ENCODE data around the gene CEACAM4. TPM values are rescaled to one million over a fixed set of nuclear protein-coding genes. Genes with fewer than 3 reads are reported as not detected.

CEACAM4 gene
- total and polyA plus RNA-seq, 2 of the 4 experiments (the other 2 are of a cell fraction) = not detected

DNA sequence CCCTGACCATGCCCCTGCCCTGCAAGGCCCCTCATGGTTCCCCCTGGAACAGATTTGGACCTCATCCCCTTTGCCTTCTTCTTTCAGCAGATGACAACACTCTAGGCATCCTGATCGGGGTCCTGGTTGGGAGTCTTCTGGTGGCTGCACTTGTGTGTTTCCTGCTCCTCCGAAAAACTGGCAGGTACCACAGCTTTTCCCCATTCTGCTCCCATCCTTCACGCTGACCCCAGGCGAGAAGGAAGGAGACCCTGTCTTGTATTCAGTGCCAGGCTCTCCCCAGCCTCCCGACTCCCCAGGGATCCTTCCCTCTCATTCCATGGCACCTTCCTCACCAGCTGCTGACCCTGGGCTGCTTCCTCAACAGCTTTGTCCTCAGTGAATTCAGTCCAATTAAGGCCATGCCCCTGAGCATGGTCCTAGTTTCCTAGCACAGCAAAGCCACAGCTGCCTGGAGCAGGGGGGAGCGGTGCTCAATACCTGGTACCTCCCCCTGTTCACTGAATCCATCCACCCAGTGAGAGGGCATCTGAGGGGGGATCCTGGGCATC, 42.5 kb downstream of the CEACAM4 start:
- H2BK15ac ChIP-seq (ENCODE audit: low read depth, low read length) = no peak overlapping the region
- CTCF ChIA-PET = no interaction called here
- H3K14ac ChIP-seq (replicated peaks; ENCODE audit: low read depth, low read length) = no peak overlapping the region
- no peak overlapping the region for H4K5ac ChIP-seq (ENCODE audit: low read depth, low read length)
- H4K8ac ChIP-seq (ENCODE audit: low read depth in 2 of 2, low read length in 2 of 2) = no peak overlapping the region
- dilution Hi-C loops (cut with HindIII; ENCODE audit: low sequenced_read_pairs, unreplicated experiment) = no loop called here
- no peak overlapping the region for H3K23ac ChIP-seq (ENCODE audit: low read depth, low read length)
- no peak overlapping the region for H3K27ac ChIP-seq (ENCODE audit: insufficient read depth, low read length)
- no peak overlapping the region for H3K9ac ChIP-seq (ENCODE audit: low read depth, low read length)
- no TSS peak for BruUV-seq (replicated peaks)
- no peaks in the 10 kb centered on the region for H3K9me3 ChIP-seq (ENCODE audit: control insufficient read depth, insufficient read depth, low read length)
- no peak overlapping the region for H4K91ac ChIP-seq (ENCODE audit: insufficient read depth, low read depth, low read length)
- intact Hi-C loops (cut with micrococcal nuclease) = no loop called here
- no peak overlapping the region for H3K4me2 ChIP-seq (ENCODE audit: low read depth, low read length)
- no peaks in the 10 kb centered on the region; the same call in 1 of the 2 replicates for H4K20me1 ChIP-seq (ENCODE audit: insufficient read depth, low read length)
- TF ChIP-seq, protein P1, sequence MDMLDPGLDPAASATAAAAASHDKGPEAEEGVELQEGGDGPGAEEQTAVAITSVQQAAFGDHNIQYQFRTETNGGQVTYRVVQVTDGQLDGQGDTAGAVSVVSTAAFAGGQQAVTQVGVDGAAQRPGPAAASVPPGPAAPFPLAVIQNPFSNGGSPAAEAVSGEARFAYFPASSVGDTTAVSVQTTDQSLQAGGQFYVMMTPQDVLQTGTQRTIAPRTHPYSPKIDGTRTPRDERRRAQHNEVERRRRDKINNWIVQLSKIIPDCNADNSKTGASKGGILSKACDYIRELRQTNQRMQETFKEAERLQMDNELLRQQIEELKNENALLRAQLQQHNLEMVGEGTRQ (IDR thresholded peaks at IDR 0.05; ENCODE audit: low read depth, low read length) = no peak
- TF ChIP-seq MAZ (IDR thresholded peaks at IDR 0.05; ENCODE audit: borderline replicate concordance, low read depth, low read length) (no peak), BHLHE40 (IDR thresholded peaks at IDR 0.05; ENCODE audit: low read depth, low read length) (no peak), SMC3 (IDR thresholded peaks at IDR 0.05; ENCODE audit: low read depth, low read length) (no peak), CEBPB (IDR thresholded peaks at IDR 0.05; ENCODE audit: low read depth, low read length) (no peak), RAD21 (IDR thresholded peaks at IDR 0.05; ENCODE audit: low read length) (no peak), RFX5 (IDR thresholded peaks at IDR 0.05; ENCODE audit: low read depth, low read length) (no peak), NFE2L2 (IDR thresholded peaks at IDR 0.05; ENCODE audit: low read depth, low read length) (no peak), FOS (IDR thresholded peaks at IDR 0.05; ENCODE audit: low read depth, low read length) (no peak), POLR2A (IDR thresholded peaks at IDR 0.05; ENCODE audit: low read depth, low read length) (no peak), CHD1 (IDR thresholded peaks at IDR 0.05; ENCODE audit: low read depth, low read length) (no peak), MAFK (IDR thresholded peaks at IDR 0.05; ENCODE audit: low read depth, low read length) (no peak), MXI1 (IDR thresholded peaks at IDR 0.05; ENCODE audit: borderline replicate concordance, low read depth, low read length) (no peak), RCOR1 (IDR thresholded peaks at IDR 0.05; ENCODE audit: insufficient replicate concordance, low read length) (no peak)
- TF ChIP-seq, protein P2, sequence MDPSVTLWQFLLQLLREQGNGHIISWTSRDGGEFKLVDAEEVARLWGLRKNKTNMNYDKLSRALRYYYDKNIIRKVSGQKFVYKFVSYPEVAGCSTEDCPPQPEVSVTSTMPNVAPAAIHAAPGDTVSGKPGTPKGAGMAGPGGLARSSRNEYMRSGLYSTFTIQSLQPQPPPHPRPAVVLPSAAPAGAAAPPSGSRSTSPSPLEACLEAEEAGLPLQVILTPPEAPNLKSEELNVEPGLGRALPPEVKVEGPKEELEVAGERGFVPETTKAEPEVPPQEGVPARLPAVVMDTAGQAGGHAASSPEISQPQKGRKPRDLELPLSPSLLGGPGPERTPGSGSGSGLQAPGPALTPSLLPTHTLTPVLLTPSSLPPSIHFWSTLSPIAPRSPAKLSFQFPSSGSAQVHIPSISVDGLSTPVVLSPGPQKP (IDR thresholded peaks at IDR 0.05; ENCODE audit: borderline replicate concordance, low read depth, low read length) = no peak
- TF ChIP-seq, protein P3, sequence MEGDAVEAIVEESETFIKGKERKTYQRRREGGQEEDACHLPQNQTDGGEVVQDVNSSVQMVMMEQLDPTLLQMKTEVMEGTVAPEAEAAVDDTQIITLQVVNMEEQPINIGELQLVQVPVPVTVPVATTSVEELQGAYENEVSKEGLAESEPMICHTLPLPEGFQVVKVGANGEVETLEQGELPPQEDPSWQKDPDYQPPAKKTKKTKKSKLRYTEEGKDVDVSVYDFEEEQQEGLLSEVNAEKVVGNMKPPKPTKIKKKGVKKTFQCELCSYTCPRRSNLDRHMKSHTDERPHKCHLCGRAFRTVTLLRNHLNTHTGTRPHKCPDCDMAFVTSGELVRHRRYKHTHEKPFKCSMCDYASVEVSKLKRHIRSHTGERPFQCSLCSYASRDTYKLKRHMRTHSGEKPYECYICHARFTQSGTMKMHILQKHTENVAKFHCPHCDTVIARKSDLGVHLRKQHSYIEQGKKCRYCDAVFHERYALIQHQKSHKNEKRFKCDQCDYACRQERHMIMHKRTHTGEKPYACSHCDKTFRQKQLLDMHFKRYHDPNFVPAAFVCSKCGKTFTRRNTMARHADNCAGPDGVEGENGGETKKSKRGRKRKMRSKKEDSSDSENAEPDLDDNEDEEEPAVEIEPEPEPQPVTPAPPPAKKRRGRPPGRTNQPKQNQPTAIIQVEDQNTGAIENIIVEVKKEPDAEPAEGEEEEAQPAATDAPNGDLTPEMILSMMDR (conservative IDR thresholded peaks at IDR 0.05; ENCODE audit: low read depth, low read length) = no peak
- no peak overlapping the region for H2AK5ac ChIP-seq (ENCODE audit: low read depth, low read length)
- no peak overlapping the region for H2AFZ ChIP-seq (replicated peaks; ENCODE audit: low read length, poor library complexity)
- H2BK20ac ChIP-seq (ENCODE audit: low read depth, low read length) = no peak overlapping the region
- no peaks in the 10 kb centered on the region for H3K4me1 ChIP-seq (ENCODE audit: control insufficient read depth, insufficient read depth, low read length)
- H3K56ac ChIP-seq (ENCODE audit: extremely low read depth, insufficient read depth, low read length) = no peak overlapping the region
- no peak overlapping the region for H2AK9ac ChIP-seq (replicated peaks; ENCODE audit: low read depth, low read length, poor library complexity)
- H3K4ac ChIP-seq (ENCODE audit: low read depth, low read length) = no peak overlapping the region
- in situ Hi-C loops (cut with MboI; ENCODE audit: low sequenced_read_pairs) = no loop called here
- H3K9me1 ChIP-seq (ENCODE audit: insufficient read depth, low read length) = no peaks in the 10 kb centered on the region
- no peaks in the 10 kb centered on the region for H3K36me3 ChIP-seq (ENCODE audit: control insufficient read depth, insufficient read depth, low read length)
- H2BK5ac ChIP-seq (ENCODE audit: low read depth, low read length, poor library complexity, severe bottlenecking) = no peak overlapping the region
- H3K4me3 ChIP-seq (ENCODE audit: insufficient read depth, low read depth, low read length) = no peak overlapping the region
- H3K18ac ChIP-seq (ENCODE audit: low read depth, low read length) = no peak overlapping the region
- H2BK120ac ChIP-seq (ENCODE audit: low read depth, low read length) = no peak overlapping the region
- DNase-seq = no peak
- H3K79me1 ChIP-seq (ENCODE audit: low read depth in 1 of 2, low read length in 2 of 2) = no peaks in the 10 kb centered on the region
- no peak for ATAC-seq (ENCODE audit: low read depth)
- WGBS, 2 experiments (ENCODE audit: extremely low coverage in 2 of 2, insufficient read length in 1 of 2) = 20% methylated on average over 3 of the region's 6 CpGs; no CpG with 5 or more reads in 1 of the 2 experiments
- H3K27me3 ChIP-seq (ENCODE audit: control insufficient read depth, insufficient read depth, low read length) = no peaks in the 10 kb centered on the region
- POLR2A ChIA-PET (ENCODE audit: unreplicated experiment) = no interaction called here
